Endodermal cell (in vitro differentiated cells): ENCODE measurements around the gene AAK1. TPM values are rescaled to one million over a fixed set of nuclear protein-coding genes. Genes with fewer than 3 reads are reported as not detected.
"Not testable (repeated sequence)": the region's sequence is repeated elsewhere in the genome, so short reads cannot be mapped to it uniquely, and the experiment has no call there.

ENCODE experiments used
- DNase-seq: peaks from one replicate; pipeline ENCODE4 v3.0.0-alpha.2; 2017
- H3K27ac ChIP-seq: 2 replicates; pipeline ENCODE4 v1.5.1; 2013; ENCODE audit warnings: mild to moderate bottlenecking, low read depth, low read length, moderate library complexity
- H3K27me3 ChIP-seq: 2 replicates; pipeline ENCODE4 v1.6.1; 2013; ENCODE audit warnings: mild to moderate bottlenecking, low read length, moderate library complexity; ENCODE audit not compliant: insufficient read depth, control insufficient read depth, poor library complexity, severe bottlenecking
- H3K36me3 ChIP-seq: 2 replicates; pipeline ENCODE4 v1.7.0; 2013; ENCODE audit warnings: mild to moderate bottlenecking, low read length, moderate library complexity; ENCODE audit not compliant: control insufficient read depth, insufficient read depth
- H3K4me1 ChIP-seq: one replicate; pipeline ENCODE4 v1.7.0; 2013; ENCODE audit warnings: low read length; ENCODE audit not compliant: control insufficient read depth, insufficient read depth
- H3K4me3 ChIP-seq: 2 replicates; pipeline ENCODE4 v1.5.1; 2013; ENCODE audit warnings: mild to moderate bottlenecking, low read length, moderate library complexity
- H3K9ac ChIP-seq: 2 replicates; pipeline ENCODE4 v1.6.1; 2013; ENCODE audit warnings: mild to moderate bottlenecking, low read length, moderate library complexity; ENCODE audit not compliant: poor library complexity, severe bottlenecking; ENCODE audit errors: extremely low read depth
- H3K9me3 ChIP-seq: 2 replicates; pipeline ENCODE4 v1.6.1; 2013; ENCODE audit warnings: mild to moderate bottlenecking, low read length, moderate library complexity; ENCODE audit not compliant: control insufficient read depth
- H3K27ac Mint-ChIP-seq: 2 replicates; pipeline ENCODE4 v1.8.0; 2020; ENCODE audit warnings: mixed read lengths
- H3K27me3 Mint-ChIP-seq: 2 replicates; pipeline ENCODE4 v1.8.0; 2021; ENCODE audit warnings: mild to moderate bottlenecking, mixed read lengths; ENCODE audit not compliant: insufficient read depth
- H3K36me3 Mint-ChIP-seq: 2 replicates; pipeline ENCODE4 v1.8.0; 2020; ENCODE audit warnings: low read depth, mixed read lengths
- H3K4me1 Mint-ChIP-seq: 2 replicates; pipeline ENCODE4 v1.8.0; 2020; ENCODE audit warnings: mixed read lengths
- H3K4me3 Mint-ChIP-seq: 2 replicates; pipeline ENCODE4 v1.8.0; 2020; ENCODE audit warnings: mild to moderate bottlenecking, moderate library complexity, mixed read lengths
- H3K9me3 Mint-ChIP-seq: 2 replicates; pipeline ENCODE4 v1.8.0; 2020; ENCODE audit warnings: mild to moderate bottlenecking, mixed read lengths
- CTCF ChIP-seq: fragments of 200-600 bp; sonication (generic); conservative IDR thresholded peaks from 2 replicates; pipeline ENCODE4 v1.5.0; 2021; ENCODE audit warnings: antibody characterized with exemption, mild to moderate bottlenecking
- WGBS, 2 experiments: methylation state at CpG; one replicate each; pipeline versions ENCODE4 v1.1.5 to v1.1.7; 2013; ENCODE audit warnings: missing lambda C conversion rate in 2 of 2, mixed read lengths in 1 of 2; ENCODE audit not compliant: insufficient coverage in 1 of 2, insufficient read length in 1 of 2; 5-methylcytosine and 5-hydroxymethylcytosine counted together
- total RNA-seq, 2 donors: library from RNA; stranded (reverse); fragmentation: NEBNext Ultra II Directional in 1 of 2; extraction: Animal tissue kit (Norgen Biotek cat#: 25700) in 1 of 2; gene quantifications; 2 replicates in 1 of 2; 3 replicates in 1 of 2; pipeline ENCODE4 v1.2.1, GENCODE V29; 2021

The AAK1 gene
- total RNA-seq, 2 donors from 2014 or later = 29.2 to 34.7 TPM

GRCh38 chr2:69612200-69612599, 31.3 kb downstream of the AAK1 start:
- H3K36me3 Mint-ChIP-seq = peaks cover 7% of the 10 kb centered on the region

GRCh38 chr2:69608109-69608508, 35.4 kb downstream of the AAK1 start:
- H3K9me3 Mint-ChIP-seq = peaks cover 13% of the 10 kb centered on the region

More at GRCh38 chr2:69612200-69612599, 31.3 kb downstream of the AAK1 start:
- peaks cover 11% of the 10 kb centered on the region for H3K9me3 ChIP-seq
- Mint-ChIP-seq H3K27me3 (no peaks in the 10 kb centered on the region), H3K9me3 (peaks cover 7% of the 10 kb centered on the region), H3K27ac (no peak overlapping the region), H3K4me1 (peaks cover 3% of the 10 kb centered on the region), H3K4me3 (no peak overlapping the region)
- no peak overlapping the region for H3K9ac ChIP-seq
- no peak for DNase-seq
- H3K4me1 ChIP-seq = no peaks in the 10 kb centered on the region
- no peak overlapping the region for H3K4me3 ChIP-seq
- 95 to 100% methylated on average over 1 to 3 of the region's 3 CpGs for WGBS, 2 experiments
- H3K27me3 ChIP-seq = no peaks in the 10 kb centered on the region
- no peaks in the 10 kb centered on the region for H3K36me3 ChIP-seq
- no peak for TF ChIP-seq CTCF
- no peak overlapping the region for H3K27ac ChIP-seq

GRCh38 chr2:69606771-69607170, 36.8 kb downstream of the AAK1 start:
- not testable (repeated sequence) for H3K4me3 ChIP-seq, H3K36me3 ChIP-seq, DNase-seq, H3K9ac ChIP-seq, H3K27me3 ChIP-seq, H3K4me1 ChIP-seq, H3K27ac Mint-ChIP-seq, H3K27ac ChIP-seq, H3K4me3 Mint-ChIP-seq, H3K27me3 Mint-ChIP-seq, H3K4me1 Mint-ChIP-seq
- 92% methylated on average over 7 of the region's 7 CpGs; no CpG with 5 or more reads in 1 of the 2 experiments for WGBS, 2 experiments
- H3K36me3 Mint-ChIP-seq = peaks cover 15% of the 10 kb centered on the region
- peaks cover 13% of the 10 kb centered on the region for H3K9me3 Mint-ChIP-seq
- peaks cover 25% of the 10 kb centered on the region for H3K9me3 ChIP-seq

More at GRCh38 chr2:69608109-69608508, 35.4 kb downstream of the AAK1 start:
- Histone ChIP-seq H3K9me3 (peaks cover 25% of the 10 kb centered on the region), H3K4me3 (no peak overlapping the region), H3K9ac (no peak overlapping the region), H3K27me3 (no peaks in the 10 kb centered on the region), H3K36me3 (no peaks in the 10 kb centered on the region), H3K4me1 (no peaks in the 10 kb centered on the region), H3K27ac (no peak overlapping the region)
- no peak for TF ChIP-seq CTCF
- no peak for DNase-seq
- H3K4me1 Mint-ChIP-seq = peaks cover 4% of the 10 kb centered on the region
- 97% methylated on average over 2 of the region's 2 CpGs; no CpG with 5 or more reads in 1 of the 2 experiments for WGBS, 2 experiments
- H3K27ac Mint-ChIP-seq = no peak overlapping the region
- H3K36me3 Mint-ChIP-seq = peaks cover 15% of the 10 kb centered on the region
- H3K27me3 Mint-ChIP-seq = no peaks in the 10 kb centered on the region
- H3K4me3 Mint-ChIP-seq = no peak overlapping the region

- peaks cover 18% of the 10 kb centered on the region for H3K9me3 ChIP-seq
- 89 to 94% methylated on average over 1 to 4 of the region's 4 CpGs for WGBS, 2 experiments
- no peak overlapping the region for H3K9ac ChIP-seq
- no peak overlapping the region for H3K4me3 Mint-ChIP-seq
- peaks cover 10% of the 10 kb centered on the region for H3K36me3 Mint-ChIP-seq
- no peaks in the 10 kb centered on the region for H3K36me3 ChIP-seq
- no peak for DNase-seq
- H3K9me3 Mint-ChIP-seq = peaks cover 10% of the 10 kb centered on the region
- H3K27me3 Mint-ChIP-seq = no peaks in the 10 kb centered on the region
- TF ChIP-seq CTCF = no peak
- H3K27me3 ChIP-seq = no peaks in the 10 kb centered on the region
- H3K4me1 Mint-ChIP-seq = peaks cover 10% of the 10 kb centered on the region
- H3K4me3 ChIP-seq = no peak overlapping the region
- H3K27ac ChIP-seq = no peak overlapping the region
- H3K4me1 ChIP-seq = peaks cover 6% of the 10 kb centered on the region
- H3K27ac Mint-ChIP-seq = no peak overlapping the region
Measured at GRCh38 chr2:69605284-69605683, 38.3 kb downstream of the AAK1 start.
